Esophagus muscularis mucosa (tissue), 4 donors: ENCODE measurements around the gene AK4.

Experiments
- CTCF ChIP-seq, 3 experiments: fragments of 200-600 bp in 2 of 3; fragments of 450-650 bp in 1 of 3; sonication (generic) in 2 of 3; IDR thresholded peaks; one replicate each; pipeline ENCODE4 v1.5.1; 2017 to 2019; ENCODE audit warnings: antibody characterized with exemption in 3 of 3, mild to moderate bottlenecking in 2 of 3, moderate library complexity in 1 of 3
- EP300 ChIP-seq: sonication (generic); formaldehyde crosslinking; IDR thresholded peaks from one replicate; pipeline ENCODE4 v1.6.1; 2017; ENCODE audit warnings: antibody characterized with exemption
- POLR2A ChIP-seq: fragments of 450-650 bp; IDR thresholded peaks from one replicate; pipeline ENCODE4 v1.6.1; 2017; ENCODE audit warnings: antibody characterized with exemption, moderate library complexity, mild to moderate bottlenecking, low read depth

GRCh38 chr1:65112811-65113210 lies 35.2 kb upstream of the AK4 start:
- no peak for TF ChIP-seq CTCF (IDR thresholded peaks at IDR 0.05)
- no peak for TF ChIP-seq POLR2A
- no peak for TF ChIP-seq EP300
